CD4-positive, alpha-beta T cell treated with Interleukin-4 for 4 hours (primary cell): ENCODE results near the gene HNRNPH3.
"Not testable (repeated sequence)": the region's sequence is repeated elsewhere in the genome, so short reads cannot be mapped to it uniquely, and the experiment has no call there.

ENCODE experiments used
- DNase-seq: peaks from one replicate; pipeline ENCODE4 v3.0.0-alpha.2; 2020

HNRNPH3 gene

GRCh38 chr10:68331455-68332258 is at the start of gene HNRNPH3:
Gene HNRNPH3, plus strand, starts transcription at chr10:68332064. Its CDS starts 5,158 bp downstream, at chr10:68337222.
- DNase-seq = peak; percentile 98

- no peak for DNase-seq
These were observed 47.5 kb upstream of the HNRNPH3 start for GRCh38 chr10:68284062-68285001.

- no peak for DNase-seq
These were observed 43.1 kb upstream of the HNRNPH3 start for GRCh38 chr10:68288717-68289116.

GRCh38 chr10:68290736-68291135 is 41.1 kb upstream of the HNRNPH3 start:
- DNase-seq = no peak

- DNase-seq = no peak
These were observed 34.8 kb upstream of the HNRNPH3 start for GRCh38 chr10:68296843-68297663.

- no peak for DNase-seq
These were observed 30.6 kb upstream of the HNRNPH3 start for GRCh38 chr10:68301301-68301700.

- peak; percentile 32 for DNase-seq
These were observed 29.9 kb upstream of the HNRNPH3 start for GRCh38 chr10:68301790-68302502.

- DNase-seq = no peak
These were observed 29.4 kb upstream of the HNRNPH3 start for GRCh38 chr10:68302503-68302823.

GRCh38 chr10:68302871-68303270 is 29.0 kb upstream of the HNRNPH3 start:
- no peak for DNase-seq

GRCh38 chr10:68303849-68304412 is 27.9 kb upstream of the HNRNPH3 start:
- no peak for DNase-seq

GRCh38 chr10:68305854-68306253 is 26.0 kb upstream of the HNRNPH3 start:
- no peak for DNase-seq

GRCh38 chr10:68310531-68310930 is 21.3 kb upstream of the HNRNPH3 start:
- no peak for DNase-seq

- not testable (repeated sequence) for DNase-seq
These were observed 16.9 kb upstream of the HNRNPH3 start for GRCh38 chr10:68314930-68315329.

- no peak for DNase-seq
These were observed 16.3 kb upstream of the HNRNPH3 start for GRCh38 chr10:68315582-68315981.

GRCh38 chr10:68318331-68319059 is 13.4 kb upstream of the HNRNPH3 start:
- DNase-seq = no peak

- DNase-seq = not testable (repeated sequence)
These were observed 7.5 kb upstream of the HNRNPH3 start for GRCh38 chr10:68324396-68324795.

GRCh38 chr10:68327889-68328786 is 3.7 kb upstream of the HNRNPH3 start:
- no peak for DNase-seq

- DNase-seq = no peak
These were observed 2.4 kb upstream of the HNRNPH3 start for GRCh38 chr10:68329506-68329861.

GRCh38 chr10:68330852-68331454 is 911 bp upstream of the HNRNPH3 start:
- DNase-seq = no peak
